Progenitor cell of endocrine pancreas (in vitro differentiated cells): Measurements from ENCODE around the gene SNF8. TPM values are rescaled to one million over a fixed set of nuclear protein-coding genes. Genes with fewer than 3 reads are reported as not detected.

Source experiments
- DNase-seq: peaks from one replicate; pipeline ENCODE4 v3.0.0; 2021; ENCODE audit warnings: low spot score; ENCODE audit not compliant: unreplicated experiment
- H3K27ac Mint-ChIP-seq: 2 replicates; pipeline ENCODE4 v1.8.0; 2021; ENCODE audit warnings: mild to moderate bottlenecking, moderate library complexity, mixed read lengths
- H3K27me3 Mint-ChIP-seq: 2 replicates; pipeline ENCODE4 v1.8.0; 2021; ENCODE audit warnings: mixed read lengths
- H3K36me3 Mint-ChIP-seq: 2 replicates; pipeline ENCODE4 v1.8.0; 2022; ENCODE audit warnings: mixed read lengths; ENCODE audit not compliant: insufficient read depth
- H3K4me1 Mint-ChIP-seq: 2 replicates; pipeline ENCODE4 v1.8.0; 2021; ENCODE audit warnings: low read depth, mixed read lengths
- H3K4me3 Mint-ChIP-seq: 2 replicates; pipeline ENCODE4 v1.8.0; 2021; ENCODE audit warnings: low read depth, mild to moderate bottlenecking, moderate library complexity, mixed read lengths
- H3K9me3 Mint-ChIP-seq: 2 replicates; pipeline ENCODE4 v1.8.0; 2021; ENCODE audit warnings: low read depth, mixed read lengths
- CTCF ChIP-seq: fragments of 200-600 bp; sonication (generic); IDR thresholded peaks from one replicate; pipeline ENCODE4 v1.5.0; 2021; ENCODE audit warnings: antibody characterized with exemption, mild to moderate bottlenecking; ENCODE audit not compliant: unreplicated experiment
- total RNA-seq: library from RNA; stranded (reverse); gene quantifications from 2 replicates; pipeline ENCODE4 v1.2.1, GENCODE V29; 2021

SNF8 gene
- total RNA-seq, 1 donor from 2014 or later = 128 TPM

DNA sequence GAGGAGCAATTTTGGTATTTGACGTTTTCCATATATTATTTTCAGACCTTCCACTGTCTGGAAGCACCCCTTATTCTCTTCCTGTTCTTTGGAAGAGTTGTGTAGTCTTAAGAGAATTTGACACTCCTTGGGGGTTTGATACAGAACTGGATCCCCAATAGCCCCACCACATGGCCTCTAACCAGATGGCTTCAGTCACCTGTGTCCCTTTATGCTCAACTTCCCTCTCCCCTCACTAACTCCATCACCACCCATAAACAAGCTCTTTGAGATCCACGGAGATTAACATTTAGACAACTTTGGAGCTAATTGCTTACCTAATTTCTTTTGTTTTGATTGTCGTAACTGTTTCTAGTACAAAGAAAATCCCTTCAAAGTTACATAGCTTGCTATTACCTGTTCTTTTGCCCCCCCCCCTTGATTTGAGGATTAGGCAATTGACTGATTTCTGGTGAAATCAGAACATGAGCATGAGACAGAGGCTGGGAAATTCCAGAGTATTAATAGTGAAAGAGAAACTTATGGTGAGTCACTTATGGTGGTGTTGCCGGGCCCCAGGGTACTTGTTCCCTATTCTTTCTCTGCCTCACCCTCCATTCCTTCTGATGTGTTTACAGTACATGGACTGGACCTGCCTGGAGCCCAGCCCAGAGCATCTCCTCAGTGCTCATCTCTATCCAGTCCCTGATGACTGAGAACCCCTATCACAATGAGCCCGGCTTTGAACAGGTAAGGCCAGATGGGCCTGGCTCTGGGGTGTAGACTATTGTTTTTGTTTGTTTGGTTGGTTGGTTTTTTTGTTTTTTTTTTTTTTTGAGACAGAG lies 29.0 kb downstream of the SNF8 start:
- TF ChIP-seq CTCF = no peak
- Mint-ChIP-seq H3K27me3 (no peaks in the 10 kb centered on the region), H3K36me3 (peaks cover 38% of the 10 kb centered on the region), H3K4me1 (peaks cover 13% of the 10 kb centered on the region), H3K4me3 (no peak overlapping the region), H3K27ac (peak overlapping the region; percentile 71), H3K9me3 (no peaks in the 10 kb centered on the region)
- DNase-seq = no peak

DNA sequence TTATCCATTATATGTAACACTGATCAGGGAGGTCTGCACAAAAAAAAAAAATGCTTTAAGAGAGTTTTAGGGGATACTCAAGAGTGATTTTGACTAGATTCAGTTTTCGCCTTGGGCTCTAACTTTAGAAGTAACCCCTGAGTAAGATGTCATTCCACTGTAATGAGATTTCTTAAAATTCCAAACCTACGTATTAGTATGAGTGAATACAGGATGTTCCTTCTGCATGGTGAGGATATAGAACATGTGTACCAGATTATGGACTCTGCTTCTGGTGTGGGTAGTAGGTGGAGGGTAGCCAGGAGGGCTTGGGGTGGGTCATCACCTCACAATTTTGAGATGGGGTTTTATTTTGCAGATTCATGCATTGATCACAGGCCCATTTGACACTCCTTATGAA lies 32.2 kb downstream of the SNF8 start:
- Mint-ChIP-seq H3K27me3 (no peaks in the 10 kb centered on the region), H3K4me1 (peaks cover 32% of the 10 kb centered on the region), H3K36me3 (peaks cover 29% of the 10 kb centered on the region), H3K27ac (peak overlapping the region; percentile 27), H3K9me3 (no peaks in the 10 kb centered on the region), H3K4me3 (no peak overlapping the region)
- no peak for TF ChIP-seq CTCF
- DNase-seq = no peak

DNA sequence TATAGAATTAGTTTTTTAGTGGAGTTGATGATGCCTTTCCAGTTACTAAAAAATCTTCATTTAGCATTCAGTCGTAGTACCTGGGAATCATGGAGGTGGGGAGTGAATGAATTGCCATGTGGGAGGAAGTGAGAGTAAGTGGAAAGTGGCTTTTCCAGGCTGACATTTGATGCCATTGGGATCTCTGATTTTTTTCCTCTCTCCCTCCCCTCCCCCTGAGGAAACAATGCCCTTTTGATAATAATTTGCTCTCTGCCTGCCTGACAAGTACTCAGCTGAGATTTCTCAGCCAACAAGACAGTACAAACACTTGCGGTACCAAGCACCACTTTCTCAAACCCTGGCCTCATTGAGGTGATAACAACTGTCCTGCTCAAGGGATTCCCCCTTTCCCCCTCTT lies 34.3 kb downstream of the SNF8 start:
- Mint-ChIP-seq H3K9me3 (no peaks in the 10 kb centered on the region), H3K27me3 (no peaks in the 10 kb centered on the region), H3K27ac (peak overlapping the region; percentile 82), H3K4me1 (peaks cover 32% of the 10 kb centered on the region), H3K36me3 (peaks cover 22% of the 10 kb centered on the region), H3K4me3 (peak overlapping the region; percentile 91)
- DNase-seq = no peak
- no peak for TF ChIP-seq CTCF

DNA sequence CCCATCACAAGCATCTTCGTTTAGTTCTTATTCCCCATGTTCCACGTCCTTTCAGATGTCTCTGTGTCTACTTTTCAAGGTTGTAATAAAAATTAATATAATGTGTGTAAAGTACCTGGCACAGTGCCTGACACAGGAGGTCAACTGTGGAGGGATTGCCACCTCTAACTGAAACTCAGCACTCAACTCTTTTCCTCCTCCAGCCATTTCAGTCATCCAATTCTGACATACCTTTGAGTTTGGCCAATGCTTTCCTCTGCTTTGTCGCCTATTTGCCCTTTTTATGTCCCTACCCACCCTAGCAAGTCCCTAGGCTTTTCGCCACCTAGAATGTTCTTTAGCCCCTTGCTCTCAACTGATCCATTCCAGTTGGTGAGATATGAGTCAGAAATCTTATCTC lies 34.9 kb downstream of the SNF8 start:
- Mint-ChIP-seq H3K4me3 (peak overlapping the region; percentile 91), H3K36me3 (peaks cover 21% of the 10 kb centered on the region), H3K9me3 (no peaks in the 10 kb centered on the region), H3K4me1 (peaks cover 32% of the 10 kb centered on the region), H3K27ac (peak overlapping the region; percentile 82), H3K27me3 (no peaks in the 10 kb centered on the region)
- no peak for DNase-seq
- no peak for TF ChIP-seq CTCF

DNA sequence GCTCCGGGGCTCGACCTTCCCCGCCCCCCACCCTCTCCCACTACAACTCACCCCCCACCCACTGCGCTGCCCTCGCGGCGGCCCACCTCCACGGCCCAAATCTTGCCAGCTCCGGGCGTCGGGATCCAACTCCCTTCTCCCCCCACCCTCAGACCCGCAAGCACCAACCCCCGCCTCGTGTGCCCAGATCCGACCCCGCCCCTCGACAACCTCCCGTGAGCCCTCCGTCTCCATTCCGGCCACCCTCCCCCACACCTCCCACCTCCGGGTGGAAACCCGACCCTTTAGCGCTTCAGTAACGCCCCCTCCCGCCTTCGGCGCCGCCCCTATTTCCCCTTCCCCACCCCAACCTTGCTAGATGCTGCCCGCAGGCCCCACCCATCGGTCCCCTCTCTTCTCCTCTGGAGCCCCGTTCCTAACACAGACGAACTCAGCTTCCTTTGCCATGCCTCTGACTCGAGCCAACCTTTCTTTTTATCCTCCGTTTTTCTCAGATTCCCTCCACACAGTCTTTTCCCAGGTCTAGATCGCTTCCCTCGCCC lies 35.7 kb downstream of the SNF8 start:
- TF ChIP-seq CTCF = no peak
- peak overlapping the region; percentile 91 for H3K4me3 Mint-ChIP-seq
- DNase-seq = peak; percentile 82
- H3K4me1 Mint-ChIP-seq = peaks cover 32% of the 10 kb centered on the region
- peak overlapping the region; percentile 93 for H3K27ac Mint-ChIP-seq
- no peaks in the 10 kb centered on the region for H3K27me3 Mint-ChIP-seq
- H3K36me3 Mint-ChIP-seq = peaks cover 15% of the 10 kb centered on the region
- no peaks in the 10 kb centered on the region for H3K9me3 Mint-ChIP-seq
